ENCODE measurements around the gene CACNB2.

The CACNB2 gene

DNA sequence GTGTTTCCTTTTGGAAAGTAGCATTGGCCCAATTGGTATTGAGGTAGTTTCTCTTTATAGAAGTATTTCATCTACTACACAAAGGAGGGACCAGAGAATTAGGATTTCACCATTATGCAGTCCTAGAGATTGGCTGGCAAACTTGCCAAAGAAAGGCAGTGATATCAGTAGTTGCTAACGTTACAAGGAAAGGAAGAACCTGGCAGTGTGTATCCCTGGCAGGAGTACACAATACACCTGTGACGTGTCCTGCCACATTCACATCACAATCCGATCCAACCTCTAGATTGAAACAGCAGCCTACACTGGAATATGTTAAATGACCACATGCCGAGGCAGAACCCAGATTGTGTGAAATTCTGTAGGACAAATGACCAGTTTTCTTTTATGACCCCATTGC, 81.7 kb downstream of the CACNB2 start:
- TF ChIP-seq ZNF274 (IDR thresholded peaks at IDR 0.05; ENCODE audit: low read depth, low read length): no peak
- no peak overlapping the region for H3K4me3 ChIP-seq (ENCODE audit: low read length)

DNA sequence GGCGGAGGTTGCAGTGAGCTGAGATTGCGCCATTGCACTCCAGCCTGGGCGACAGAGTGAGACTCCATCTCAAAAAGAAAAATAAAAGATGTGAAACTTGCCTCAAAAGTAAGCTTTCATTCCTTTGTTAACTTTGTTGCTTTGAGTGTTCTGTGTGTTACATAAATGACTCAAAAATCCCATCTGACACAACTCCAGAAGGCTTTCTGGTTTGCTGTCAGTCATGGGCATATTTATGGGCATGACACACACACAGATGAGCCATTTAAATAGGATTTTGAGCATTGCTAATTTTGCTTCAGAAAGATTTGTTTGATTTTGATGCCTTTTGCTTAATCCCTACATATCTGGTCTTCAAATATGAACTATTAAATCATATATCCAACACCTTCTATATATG, 82.6 kb downstream of the CACNB2 start:
- TF ChIP-seq ZNF274 (IDR thresholded peaks at IDR 0.05; ENCODE audit: low read depth, low read length): no peak
- H3K4me3 ChIP-seq (ENCODE audit: low read length): no peak overlapping the region

GRCh38 chr10:18223898-18224297, 83.7 kb downstream of the CACNB2 start:
- TF ChIP-seq ZNF274 (IDR thresholded peaks at IDR 0.05; ENCODE audit: low read depth, low read length): no peak
- no peak overlapping the region for H3K4me3 ChIP-seq (ENCODE audit: low read length)

DNA sequence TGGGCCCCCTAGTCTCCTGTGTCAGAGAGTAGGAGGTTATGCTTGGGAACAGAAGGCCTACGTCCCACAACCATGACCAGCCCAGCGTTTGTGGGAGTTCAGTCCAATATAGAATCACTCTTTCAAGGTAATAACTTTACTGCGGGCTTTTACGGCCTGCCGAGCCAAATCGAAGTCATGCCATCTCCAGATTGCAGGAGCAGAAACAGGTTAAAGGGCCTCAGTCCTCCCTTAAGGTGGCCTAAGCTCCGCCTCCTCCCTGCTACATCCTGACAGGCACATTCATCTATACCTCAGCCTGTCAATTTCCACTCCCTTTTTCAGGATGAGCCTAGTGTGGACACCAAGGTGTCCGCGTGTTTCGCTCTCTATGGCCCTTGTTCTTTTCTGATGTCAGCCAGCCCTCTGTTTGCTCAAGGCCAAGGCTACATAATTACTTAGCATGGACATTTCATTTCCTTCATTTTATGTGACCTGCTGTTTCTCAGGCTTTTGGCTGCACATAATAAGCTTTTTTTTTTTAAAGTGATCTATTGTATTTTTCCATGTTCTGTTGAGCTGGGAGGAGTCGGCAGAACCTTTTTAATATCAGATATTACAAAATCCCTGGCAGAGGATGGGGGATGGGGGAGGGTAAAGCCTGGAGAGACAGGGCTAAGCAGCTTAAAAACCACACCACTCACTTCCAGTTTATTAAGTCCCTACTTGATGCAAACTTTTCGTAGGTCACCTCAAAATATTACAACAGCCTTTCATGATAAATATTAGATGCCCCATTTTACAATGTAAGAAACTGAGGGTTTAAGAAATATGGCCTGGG, 84.6 kb downstream of the CACNB2 start:
- H3K4me3 ChIP-seq (ENCODE audit: low read length): no peak overlapping the region
- TF ChIP-seq ZNF274 (IDR thresholded peaks at IDR 0.05; ENCODE audit: low read depth, low read length): no peak

DNA sequence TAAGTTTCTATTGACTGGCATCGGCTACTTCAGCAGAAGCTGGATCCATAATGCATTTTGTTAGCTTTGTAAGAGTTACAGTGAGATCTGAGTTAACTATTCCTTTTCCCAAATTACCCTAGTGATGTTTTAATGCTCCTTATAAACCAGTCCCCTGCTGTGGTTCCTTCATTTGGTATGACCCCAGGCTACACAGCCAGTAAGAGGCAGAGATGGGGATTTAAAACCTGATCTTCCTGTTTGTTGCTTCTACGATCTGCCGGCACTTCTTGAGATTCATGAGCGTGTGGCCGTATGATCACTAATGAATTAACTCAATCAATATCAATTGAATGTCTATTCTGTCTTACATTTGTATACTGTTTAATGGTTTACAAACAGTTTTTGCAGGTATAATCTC, 86.1 kb downstream of the CACNB2 start:
- TF ChIP-seq ZNF274 (IDR thresholded peaks at IDR 0.05; ENCODE audit: low read depth, low read length): no peak
- H3K4me3 ChIP-seq (ENCODE audit: low read length): no peak overlapping the region

DNA sequence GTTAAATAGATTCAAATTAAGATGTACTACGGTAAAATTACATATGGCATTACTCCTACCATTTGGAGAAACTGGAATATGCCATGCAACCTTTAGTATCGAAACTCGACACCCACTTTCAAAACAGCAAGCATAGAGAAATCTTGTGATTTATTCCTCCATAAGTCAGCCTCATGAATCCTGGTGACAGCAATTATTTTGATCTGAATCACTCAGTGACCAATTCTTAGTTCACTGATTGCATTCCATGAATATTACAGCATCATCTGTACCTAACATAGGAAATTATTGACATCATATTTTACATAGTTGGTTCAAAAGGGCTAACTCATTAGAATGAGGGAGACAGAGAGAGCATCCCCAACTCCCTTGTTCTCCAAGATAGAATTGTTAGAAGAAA, 89.6 kb downstream of the CACNB2 start:
- no peak for TF ChIP-seq ZNF274 (IDR thresholded peaks at IDR 0.05; ENCODE audit: low read depth, low read length)
- no peak overlapping the region for H3K4me3 ChIP-seq (ENCODE audit: low read length)

DNA sequence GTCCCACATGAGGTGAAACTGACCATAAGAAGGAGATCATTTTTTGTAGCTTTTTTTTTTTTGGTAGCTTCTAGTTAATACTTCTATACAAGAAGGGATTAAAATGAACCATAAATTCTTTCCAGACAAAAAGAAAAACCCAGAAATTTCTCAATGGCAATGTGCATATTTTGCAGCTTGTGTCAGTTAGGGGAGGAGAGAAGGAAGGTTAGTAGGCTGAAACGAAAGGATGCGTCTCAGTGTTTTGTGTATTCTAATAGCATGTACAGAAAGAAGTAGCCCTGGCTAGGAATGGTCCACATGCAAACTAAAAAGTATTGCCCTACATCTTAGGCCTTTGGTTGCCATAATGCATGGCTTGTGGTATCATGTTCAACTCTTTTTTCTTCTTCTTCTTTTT, 90.6 kb downstream of the CACNB2 start:
- H3K4me3 ChIP-seq (ENCODE audit: low read length): no peak overlapping the region
- no peak for TF ChIP-seq ZNF274 (IDR thresholded peaks at IDR 0.05; ENCODE audit: low read depth, low read length)

DNA sequence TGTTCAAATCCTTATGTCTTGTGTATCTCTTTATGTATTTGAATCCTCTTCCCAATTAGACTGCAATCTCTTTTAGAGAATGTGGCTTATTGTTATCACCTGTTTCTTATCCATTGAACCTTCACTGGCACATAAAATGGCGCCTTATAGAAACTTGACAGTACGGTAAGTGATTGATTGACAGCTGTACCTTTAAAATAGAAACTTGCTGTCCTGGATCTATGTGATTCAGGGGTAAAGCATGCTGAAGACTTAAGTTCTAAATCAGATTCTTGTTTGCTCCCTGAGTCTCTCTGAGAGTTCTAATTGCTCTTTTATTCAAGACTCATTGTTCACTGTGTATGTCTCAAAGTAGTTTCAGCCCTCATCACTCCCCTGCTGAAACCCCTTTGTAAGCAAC, 91.3 kb downstream of the CACNB2 start:
- TF ChIP-seq ZNF274 (IDR thresholded peaks at IDR 0.05; ENCODE audit: low read depth, low read length): no peak
- H3K4me3 ChIP-seq (ENCODE audit: low read length): no peak overlapping the region

DNA sequence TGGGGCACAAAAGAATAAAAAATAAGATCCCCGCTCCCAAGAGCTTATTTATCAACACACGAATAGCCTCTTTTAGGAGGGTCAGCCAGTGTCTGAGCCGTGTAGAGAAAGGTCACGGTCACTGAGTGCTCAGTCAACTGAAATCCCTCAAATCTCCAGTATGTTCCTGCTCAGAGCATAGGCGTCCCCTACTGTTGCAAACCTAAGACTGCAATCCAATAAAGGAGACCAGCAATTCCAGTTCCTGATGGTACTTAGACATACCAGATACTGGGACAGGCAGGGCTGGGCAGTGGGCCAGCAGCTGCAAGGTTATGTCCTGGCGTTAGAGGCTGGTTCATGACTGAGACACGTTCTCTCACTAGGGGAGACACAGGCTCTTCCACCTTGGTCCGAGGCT, 93.6 kb downstream of the CACNB2 start:
- TF ChIP-seq ZNF274 (IDR thresholded peaks at IDR 0.05; ENCODE audit: low read depth, low read length): no peak
- H3K4me3 ChIP-seq (ENCODE audit: low read length): no peak overlapping the region

DNA sequence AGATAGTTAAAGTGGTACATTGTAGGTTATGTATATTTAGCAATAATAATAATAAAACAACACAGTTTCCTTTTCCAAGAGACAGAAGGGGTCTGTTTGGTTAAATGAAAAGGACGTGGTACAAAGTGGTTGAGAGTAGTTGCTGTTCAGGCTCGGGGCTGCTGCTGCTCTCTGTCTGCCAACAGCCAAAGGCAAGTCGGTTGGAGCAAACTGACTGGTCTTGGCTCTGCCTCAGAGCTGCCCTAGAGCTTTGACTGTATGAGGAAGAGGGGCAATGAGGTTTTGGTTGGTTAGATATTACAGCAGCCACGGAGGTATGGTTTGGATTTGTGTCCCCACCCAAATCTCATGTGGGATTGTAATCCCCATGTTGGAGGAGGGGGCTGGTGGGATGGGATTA, 95.3 kb downstream of the CACNB2 start:
- no peak for TF ChIP-seq ZNF274 (IDR thresholded peaks at IDR 0.05; ENCODE audit: low read depth, low read length)
- H3K4me3 ChIP-seq (ENCODE audit: low read length): no peak overlapping the region

DNA sequence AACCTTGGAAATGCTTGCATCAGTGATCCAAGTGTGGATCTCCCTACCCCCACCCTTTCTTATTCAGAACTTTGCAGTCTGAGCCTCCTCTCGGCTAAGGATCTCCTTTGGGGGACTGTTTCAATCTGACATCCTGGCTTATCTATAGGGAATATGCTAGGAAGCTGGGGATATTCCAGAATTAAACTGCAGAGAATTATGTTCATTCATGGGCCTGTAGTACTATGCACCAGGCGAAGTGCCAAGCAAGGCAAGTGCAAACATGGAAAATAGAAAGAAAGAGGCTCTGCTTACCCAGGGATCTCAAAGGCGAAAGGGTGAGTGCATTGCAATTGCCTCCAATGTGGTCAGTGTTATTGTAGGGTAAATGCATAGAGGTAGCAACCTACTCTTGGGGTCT, 96.5 kb downstream of the CACNB2 start:
- TF ChIP-seq ZNF274 (IDR thresholded peaks at IDR 0.05; ENCODE audit: low read depth, low read length): no peak
- H3K4me3 ChIP-seq (ENCODE audit: low read length): no peak overlapping the region

DNA sequence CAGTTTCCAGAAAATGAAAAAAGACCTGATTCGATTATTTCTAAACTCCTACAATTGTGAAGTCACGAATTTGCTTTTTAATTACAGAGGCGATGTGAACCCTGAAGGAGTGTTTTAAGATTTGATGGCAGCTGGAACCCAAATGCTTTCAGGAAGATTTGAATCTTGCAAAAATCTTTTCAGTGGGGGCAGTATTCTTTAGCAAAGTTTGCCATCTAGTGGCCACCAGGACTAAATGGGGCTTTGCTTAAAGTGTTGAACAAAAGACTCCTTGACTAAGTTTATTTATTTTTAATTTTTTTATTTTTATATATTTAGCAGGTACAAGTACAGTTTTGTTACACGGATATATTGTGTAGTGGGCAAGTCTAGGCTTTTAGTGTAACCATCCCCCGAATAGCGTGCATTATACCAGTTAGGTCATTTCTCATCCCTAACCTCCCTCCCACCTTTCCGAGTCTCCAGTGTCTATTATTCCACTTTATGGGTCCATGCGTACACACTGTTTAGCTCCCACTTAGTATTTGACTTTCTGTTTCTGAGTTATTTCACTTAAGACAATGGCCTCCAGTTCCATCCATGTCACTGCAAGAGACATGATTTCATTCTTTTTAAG, 98.8 kb downstream of the CACNB2 start:
- no peak for TF ChIP-seq ZNF274 (IDR thresholded peaks at IDR 0.05; ENCODE audit: low read depth, low read length)
- H3K4me3 ChIP-seq (ENCODE audit: low read length): no peak overlapping the region

GRCh38 chr10:18240185-18240882, 100.1 kb downstream of the CACNB2 start:
- TF ChIP-seq ZNF274 (IDR thresholded peaks at IDR 0.05; ENCODE audit: low read depth, low read length): no peak
- H3K4me3 ChIP-seq (ENCODE audit: low read length): no peak overlapping the region

DNA sequence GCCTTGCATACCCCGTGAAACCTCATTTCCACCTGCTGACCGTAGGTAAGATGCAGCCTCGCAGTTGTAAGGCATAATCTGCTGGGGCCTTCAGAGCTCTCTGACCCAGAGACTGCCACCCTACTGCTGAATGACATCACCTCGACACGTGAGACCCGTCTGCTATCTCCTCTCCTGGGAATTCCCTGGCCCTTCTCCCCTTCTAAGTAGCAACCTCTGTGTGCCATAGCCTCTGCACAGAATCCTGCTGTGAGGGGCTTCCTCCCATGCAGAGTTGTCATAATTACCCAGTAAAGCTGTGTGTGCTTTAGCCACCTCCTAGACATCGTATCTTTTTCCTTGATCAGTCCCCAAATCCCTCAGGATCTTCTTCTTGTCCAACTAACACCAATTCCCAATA, 106.7 kb downstream of the CACNB2 start:
- H3K4me3 ChIP-seq (ENCODE audit: low read length): no peak overlapping the region
- no peak for TF ChIP-seq ZNF274 (IDR thresholded peaks at IDR 0.05; ENCODE audit: low read depth, low read length)

DNA sequence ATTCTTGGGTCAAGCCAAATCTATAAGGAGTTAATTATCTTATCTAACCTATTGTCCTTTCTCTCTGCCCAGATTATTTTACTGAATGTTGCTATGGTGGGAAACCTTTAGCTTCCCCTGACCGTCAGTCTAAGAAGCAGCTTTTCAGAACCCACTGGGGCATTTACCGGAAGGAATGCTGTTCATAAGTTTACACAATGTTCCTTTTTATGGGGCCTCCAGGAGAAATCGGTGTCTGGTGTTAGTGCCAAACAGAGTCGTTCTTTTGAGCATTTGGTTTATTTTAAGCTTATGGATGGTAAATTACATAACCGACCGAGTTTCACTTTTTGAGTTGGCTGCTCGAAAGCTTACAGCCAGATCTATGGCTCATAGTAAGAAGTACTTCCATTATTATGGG, 111.9 kb downstream of the CACNB2 start:
- TF ChIP-seq ZNF274 (IDR thresholded peaks at IDR 0.05; ENCODE audit: low read depth, low read length): no peak
- H3K4me3 ChIP-seq (ENCODE audit: low read length): no peak overlapping the region
